ENCODE measurements around the gene RASAL1. TPM values are rescaled to one million over a fixed set of nuclear protein-coding genes. Genes with fewer than 3 reads are reported as not detected.

RASAL1 gene
- polyA plus RNA-seq, 1 of the 3 experiments (the other 2 are of a cell fraction) = not detected

DNA sequence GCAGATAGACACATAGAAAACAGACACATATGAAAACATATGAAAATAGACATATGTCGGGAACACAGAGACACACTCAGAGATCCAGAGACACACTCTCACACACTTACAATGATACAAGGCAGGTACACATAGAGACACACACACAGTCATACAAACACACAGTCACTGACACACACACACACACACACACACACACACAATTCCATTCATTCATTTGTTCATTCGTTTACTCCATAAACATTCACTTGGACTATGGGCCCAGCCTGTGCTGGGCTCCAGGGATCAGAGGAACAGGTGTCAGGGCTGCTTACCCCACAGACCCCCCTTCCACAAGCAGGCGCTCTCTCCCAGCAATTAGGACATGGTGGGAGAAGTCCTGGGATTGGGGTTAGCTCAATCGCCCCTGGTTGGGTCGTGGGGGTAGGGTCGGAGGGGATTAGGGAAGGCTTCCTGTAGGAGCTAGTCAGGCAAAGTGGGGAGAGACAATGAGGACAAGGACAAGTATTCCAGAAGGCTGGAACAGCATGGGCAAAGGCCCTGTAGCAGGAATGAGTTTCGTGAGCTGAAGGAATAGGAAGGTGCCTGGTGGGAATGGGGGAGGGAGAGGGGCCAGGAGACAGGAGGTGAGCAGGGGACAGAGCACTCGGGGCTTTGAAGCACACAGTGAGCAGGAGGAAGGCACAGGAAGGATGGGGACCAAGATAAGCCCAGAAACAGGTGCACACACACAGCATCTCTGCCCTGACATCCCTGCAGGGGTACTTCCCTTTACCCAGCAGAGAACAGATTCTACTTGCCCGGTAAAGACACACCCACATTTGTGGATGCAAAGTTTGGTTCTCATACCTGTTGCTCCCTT is 6.5 kb downstream of the RASAL1 start:
- Histone ChIP-seq H2AFZ (ENCODE audit: low read depth) (no peak overlapping the region), H3K27ac (ENCODE audit: low read depth in 2 of 2, low read length in 1 of 2) (no peak overlapping the region), H3F3A (replicated peaks; ENCODE audit: insufficient read depth) (no peaks in the 10 kb centered on the region), H3K27me3 (ENCODE audit: insufficient read depth) (no peaks in the 10 kb centered on the region), H3K36me3 (replicated peaks in 1 of 2; ENCODE audit: control insufficient read depth in 1 of 2, insufficient read depth in 2 of 2, low read length in 1 of 2) (no peaks in the 10 kb centered on the region), H3K4me2 (no peak overlapping the region), H3K79me2 (ENCODE audit: insufficient read depth) (no peaks in the 10 kb centered on the region), H3K4me3 (ENCODE audit: low read depth in 2 of 2, low read length in 1 of 2) (no peak overlapping the region), H3K9ac (no peak overlapping the region), H3K9me2 (no peaks in the 10 kb centered on the region), H4K20me1 (ENCODE audit: insufficient read depth) (no peaks in the 10 kb centered on the region), H3K4me1 (ENCODE audit: control insufficient read depth in 1 of 2, insufficient read depth in 2 of 2, low read depth in 1 of 2, low read length in 1 of 2) (peaks cover 0 to 2% of the 10 kb centered on the region in 2 experiments; a peak in 1 of 4 replicates), H3K9me3 (no peaks in the 10 kb centered on the region)
- ChIA-PET POLR2A (no interaction called here), CTCF (interaction anchor here (1.2 to 2.8 kb wide), 2 partner anchors 24 to 45 kb away, joined by 6 to 13 read pairs; no protein-coding TSS in a partner anchor)
- TF ChIP-seq RCOR1 (IDR thresholded peaks at IDR 0.05; ENCODE audit: low read length) (no peak), RXRA (IDR thresholded peaks at IDR 0.05; ENCODE audit: borderline replicate concordance, low read depth) (no peak), RFX5 (IDR thresholded peaks at IDR 0.05; ENCODE audit: low read length) (no peak)
- WGBS (ENCODE audit: low lambda C conversion rate) = 59% methylated on average over 9 of the region's 9 CpGs
- peak; percentile 19 for DNase-seq

DNA sequence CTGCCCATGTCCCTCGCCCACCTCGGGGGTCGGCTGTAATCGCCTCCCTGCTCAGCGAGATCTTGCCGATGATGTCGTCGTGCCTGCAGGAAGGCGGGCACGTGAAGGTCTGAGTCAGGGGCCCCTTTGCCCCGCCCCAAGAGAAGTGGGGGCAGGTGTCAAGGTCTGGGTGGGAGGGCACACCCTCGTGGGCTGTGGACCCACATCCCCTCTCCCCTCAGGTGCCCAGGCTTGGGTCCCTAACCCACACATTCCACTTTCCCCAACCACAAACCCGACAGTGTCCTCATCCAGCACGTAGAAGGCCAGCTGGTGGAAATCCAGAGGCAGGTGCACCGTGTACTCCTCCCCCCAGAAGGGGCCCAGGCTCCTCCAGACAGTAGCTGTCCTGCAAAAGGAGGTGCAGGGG is 7.8 kb downstream of the RASAL1 start:
- H3K9me2 ChIP-seq = no peaks in the 10 kb centered on the region
- WGBS (ENCODE audit: low lambda C conversion rate) = 25% methylated on average over 10 of the region's 15 CpGs
- no peaks in the 10 kb centered on the region for H3K36me3 ChIP-seq (replicated peaks in 1 of 2; ENCODE audit: control insufficient read depth in 1 of 2, insufficient read depth in 2 of 2, low read length in 1 of 2)
- H3K4me3 ChIP-seq (ENCODE audit: low read depth in 2 of 2, low read length in 1 of 2) = no peak overlapping the region
- no peaks in the 10 kb centered on the region for H3F3A ChIP-seq (replicated peaks; ENCODE audit: insufficient read depth)
- no peak overlapping the region for H2AFZ ChIP-seq (ENCODE audit: low read depth)
- peak; percentile 21 for DNase-seq
- H3K27me3 ChIP-seq (ENCODE audit: insufficient read depth) = no peaks in the 10 kb centered on the region
- no peak overlapping the region for H3K9ac ChIP-seq
- H3K79me2 ChIP-seq (ENCODE audit: insufficient read depth) = no peaks in the 10 kb centered on the region
- peaks cover 0 to 2% of the 10 kb centered on the region in 2 experiments; a peak in 1 of 4 replicates for H3K4me1 ChIP-seq (ENCODE audit: control insufficient read depth in 1 of 2, insufficient read depth in 2 of 2, low read depth in 1 of 2, low read length in 1 of 2)
- no peak overlapping the region for H3K4me2 ChIP-seq
- CTCF ChIA-PET = interaction anchor here (0.6 to 1.6 kb wide), 2 partner anchors 47 to 640 kb away, joined by 4 read pairs; no protein-coding TSS in a partner anchor
- H3K9me3 ChIP-seq = no peaks in the 10 kb centered on the region
- TF ChIP-seq YY1 (IDR thresholded peaks at IDR 0.05; ENCODE audit: low read depth) = no peak
- no peak for TF ChIP-seq MEF2A (IDR thresholded peaks at IDR 0.05; ENCODE audit: borderline replicate concordance, low read depth)
- TF ChIP-seq, protein P1, sequence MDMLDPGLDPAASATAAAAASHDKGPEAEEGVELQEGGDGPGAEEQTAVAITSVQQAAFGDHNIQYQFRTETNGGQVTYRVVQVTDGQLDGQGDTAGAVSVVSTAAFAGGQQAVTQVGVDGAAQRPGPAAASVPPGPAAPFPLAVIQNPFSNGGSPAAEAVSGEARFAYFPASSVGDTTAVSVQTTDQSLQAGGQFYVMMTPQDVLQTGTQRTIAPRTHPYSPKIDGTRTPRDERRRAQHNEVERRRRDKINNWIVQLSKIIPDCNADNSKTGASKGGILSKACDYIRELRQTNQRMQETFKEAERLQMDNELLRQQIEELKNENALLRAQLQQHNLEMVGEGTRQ (IDR thresholded peaks at IDR 0.05; ENCODE audit: borderline replicate concordance, low read depth, low read length) = no peak
- no peak for TF ChIP-seq TAF1 (IDR thresholded peaks at IDR 0.05; ENCODE audit: borderline replicate concordance, low read depth, low read length)
- TF ChIP-seq, protein P2, sequence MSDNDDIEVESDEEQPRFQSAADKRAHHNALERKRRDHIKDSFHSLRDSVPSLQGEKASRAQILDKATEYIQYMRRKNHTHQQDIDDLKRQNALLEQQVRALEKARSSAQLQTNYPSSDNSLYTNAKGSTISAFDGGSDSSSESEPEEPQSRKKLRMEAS (IDR thresholded peaks at IDR 0.05; ENCODE audit: low read depth) = no peak
- no peak for TF ChIP-seq PBX3 (IDR thresholded peaks at IDR 0.05)
- TF ChIP-seq SIN3A (IDR thresholded peaks at IDR 0.05; ENCODE audit: borderline replicate concordance, low read depth, low read length) = no peak
- TF ChIP-seq, protein P3, sequence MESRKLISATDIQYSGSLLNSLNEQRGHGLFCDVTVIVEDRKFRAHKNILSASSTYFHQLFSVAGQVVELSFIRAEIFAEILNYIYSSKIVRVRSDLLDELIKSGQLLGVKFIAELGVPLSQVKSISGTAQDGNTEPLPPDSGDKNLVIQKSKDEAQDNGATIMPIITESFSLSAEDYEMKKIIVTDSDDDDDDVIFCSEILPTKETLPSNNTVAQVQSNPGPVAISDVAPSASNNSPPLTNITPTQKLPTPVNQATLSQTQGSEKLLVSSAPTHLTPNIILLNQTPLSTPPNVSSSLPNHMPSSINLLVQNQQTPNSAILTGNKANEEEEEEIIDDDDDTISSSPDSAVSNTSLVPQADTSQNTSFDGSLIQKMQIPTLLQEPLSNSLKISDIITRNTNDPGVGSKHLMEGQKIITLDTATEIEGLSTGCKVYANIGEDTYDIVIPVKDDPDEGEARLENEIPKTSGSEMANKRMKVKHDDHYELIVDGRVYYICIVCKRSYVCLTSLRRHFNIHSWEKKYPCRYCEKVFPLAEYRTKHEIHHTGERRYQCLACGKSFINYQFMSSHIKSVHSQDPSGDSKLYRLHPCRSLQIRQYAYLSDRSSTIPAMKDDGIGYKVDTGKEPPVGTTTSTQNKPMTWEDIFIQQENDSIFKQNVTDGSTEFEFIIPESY (IDR thresholded peaks at IDR 0.05; ENCODE audit: borderline replicate concordance, low read depth) = no peak
- no peak for TF ChIP-seq ELF1 (IDR thresholded peaks at IDR 0.05)
- TF ChIP-seq GATA2 (CRISPR knock-in tag; IDR thresholded peaks at IDR 0.05) = no peak
- H3K27ac ChIP-seq (ENCODE audit: low read depth in 2 of 2, low read length in 1 of 2) = no peak overlapping the region
- no peaks in the 10 kb centered on the region for H4K20me1 ChIP-seq (ENCODE audit: insufficient read depth)
- POLR2A ChIA-PET = no interaction called here
